ENCODE results near the gene TTC6.
A peak's percentile ranks its signal among the peaks of the same experiment; 100 is the strongest.

TTC6 gene

DNA sequence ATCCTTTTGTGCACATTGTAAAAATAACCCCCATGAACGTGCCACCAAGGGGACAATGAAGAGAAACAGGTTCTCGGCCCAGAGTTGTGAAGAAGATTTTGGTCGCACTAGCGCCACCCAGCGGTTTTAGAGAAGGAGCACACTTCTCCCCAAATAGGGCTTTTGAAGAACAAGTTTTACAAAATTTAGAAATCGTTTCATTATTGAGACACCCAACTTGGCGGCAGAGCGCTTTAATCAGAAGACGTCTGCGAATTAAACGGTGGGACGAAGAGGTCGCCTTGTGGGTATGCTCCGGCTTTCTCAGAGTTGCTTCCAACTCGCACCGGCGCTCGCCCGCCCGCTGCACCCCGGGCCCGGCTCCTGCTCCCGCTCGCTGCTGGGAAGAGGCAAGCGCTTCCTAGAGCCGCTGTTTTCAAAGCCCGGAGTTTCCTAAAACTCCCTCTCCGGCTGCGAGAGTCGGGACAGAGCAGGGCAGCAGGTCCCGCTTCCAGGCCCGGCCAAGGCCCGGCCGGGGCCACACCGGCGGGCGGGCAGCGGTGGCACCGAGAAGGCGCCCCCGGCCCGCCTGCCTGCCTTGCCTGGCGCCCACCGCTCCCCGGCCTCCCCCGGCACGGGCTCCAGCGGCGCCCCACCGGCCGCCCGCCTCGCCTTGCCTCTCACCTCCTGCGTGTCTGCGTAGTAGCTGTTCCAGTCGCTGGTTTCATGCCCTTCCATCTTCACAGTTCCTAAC, 1.0 kb upstream of the TTC6 start:
- DNase-seq, result no peak
- TF ChIP-seq, protein P1, sequence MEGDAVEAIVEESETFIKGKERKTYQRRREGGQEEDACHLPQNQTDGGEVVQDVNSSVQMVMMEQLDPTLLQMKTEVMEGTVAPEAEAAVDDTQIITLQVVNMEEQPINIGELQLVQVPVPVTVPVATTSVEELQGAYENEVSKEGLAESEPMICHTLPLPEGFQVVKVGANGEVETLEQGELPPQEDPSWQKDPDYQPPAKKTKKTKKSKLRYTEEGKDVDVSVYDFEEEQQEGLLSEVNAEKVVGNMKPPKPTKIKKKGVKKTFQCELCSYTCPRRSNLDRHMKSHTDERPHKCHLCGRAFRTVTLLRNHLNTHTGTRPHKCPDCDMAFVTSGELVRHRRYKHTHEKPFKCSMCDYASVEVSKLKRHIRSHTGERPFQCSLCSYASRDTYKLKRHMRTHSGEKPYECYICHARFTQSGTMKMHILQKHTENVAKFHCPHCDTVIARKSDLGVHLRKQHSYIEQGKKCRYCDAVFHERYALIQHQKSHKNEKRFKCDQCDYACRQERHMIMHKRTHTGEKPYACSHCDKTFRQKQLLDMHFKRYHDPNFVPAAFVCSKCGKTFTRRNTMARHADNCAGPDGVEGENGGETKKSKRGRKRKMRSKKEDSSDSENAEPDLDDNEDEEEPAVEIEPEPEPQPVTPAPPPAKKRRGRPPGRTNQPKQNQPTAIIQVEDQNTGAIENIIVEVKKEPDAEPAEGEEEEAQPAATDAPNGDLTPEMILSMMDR (IDR thresholded peaks at IDR 0.05; ENCODE audit: borderline replicate concordance, extremely low read depth, low read length, poor library complexity, severe bottlenecking), result peak; percentile 24
- TF ChIP-seq EZH2 (IDR thresholded peaks at IDR 0.05; ENCODE audit: borderline replicate concordance, low read depth, low read length, severe bottlenecking), result no peak
- ATAC-seq (ENCODE audit: insufficient read depth, low read depth), result no peak
- H4K20me1 ChIP-seq (ENCODE audit: insufficient read depth, low read length), result no peaks in the 10 kb centered on the region
- no peak overlapping the region for H2AFZ ChIP-seq (ENCODE audit: low read depth, low read length)
- no peaks in the 10 kb centered on the region for H3K36me3 ChIP-seq (ENCODE audit: insufficient read depth, low read length)
- no peak overlapping the region for H3K27ac ChIP-seq (ENCODE audit: low read length)
- H3K27me3 ChIP-seq (ENCODE audit: insufficient read depth, low read length, poor library complexity), result no peaks in the 10 kb centered on the region
- no peak overlapping the region for H3K4me3 ChIP-seq (ENCODE audit: low read depth in 1 of 2, low read length in 2 of 2)
- H3K79me2 ChIP-seq (ENCODE audit: insufficient read depth, low read length), result no peaks in the 10 kb centered on the region
- no peaks in the 10 kb centered on the region for H3K4me1 ChIP-seq (ENCODE audit: insufficient read depth, low read length)
- H3K9ac ChIP-seq (ENCODE audit: low read depth, low read length), result no peak overlapping the region
- no peak overlapping the region for H3K4me2 ChIP-seq (ENCODE audit: insufficient read depth, low read length)
- H3K9me3 ChIP-seq (ENCODE audit: insufficient read depth, low read length, severe bottlenecking), result no peaks in the 10 kb centered on the region

DNA sequence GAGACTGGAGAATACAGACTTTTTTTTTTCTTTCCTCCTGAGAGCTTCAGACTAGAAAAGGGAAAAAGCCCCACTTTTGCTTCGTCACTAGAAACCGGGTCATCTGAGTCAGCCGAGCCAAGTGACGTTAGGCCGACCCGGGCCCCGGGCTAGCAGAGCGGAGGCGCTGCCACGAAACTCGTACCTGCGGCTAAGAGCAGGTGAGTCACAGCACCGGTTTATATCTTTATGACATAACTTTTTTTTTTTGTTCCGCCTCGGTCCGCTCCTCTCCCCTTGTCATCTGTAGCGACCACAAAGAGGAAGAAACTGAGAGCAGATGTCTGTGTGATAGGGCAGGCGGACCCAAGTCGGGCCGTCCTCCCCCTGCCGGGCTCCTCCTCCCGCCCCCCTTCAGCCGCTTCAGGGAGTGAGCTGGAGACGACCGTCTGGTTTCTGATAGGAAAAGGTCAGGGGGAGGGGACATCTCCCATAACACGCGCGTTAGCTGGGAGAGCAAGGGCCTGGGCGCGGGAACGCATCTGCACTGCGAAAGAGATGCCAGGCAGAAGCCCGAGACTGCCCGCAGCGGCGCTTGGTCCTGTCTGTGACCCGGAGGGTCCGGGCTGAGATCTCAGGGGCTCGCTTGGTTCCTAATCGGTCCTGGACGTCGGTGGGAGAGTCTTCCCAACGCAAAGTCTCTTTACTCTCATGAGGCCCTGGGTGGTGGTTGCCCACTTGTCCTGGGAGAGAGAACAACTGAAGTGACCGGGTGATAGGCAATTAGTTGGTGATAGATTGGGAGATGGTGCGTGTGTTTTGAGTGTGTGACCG, 586 bp downstream of the TTC6 start:
- Histone ChIP-seq H3K9ac (ENCODE audit: low read depth, low read length) (no peak overlapping the region), H3K79me2 (ENCODE audit: insufficient read depth, low read length) (no peaks in the 10 kb centered on the region), H3K9me3 (ENCODE audit: insufficient read depth, low read length, severe bottlenecking) (no peaks in the 10 kb centered on the region), H3K4me2 (ENCODE audit: insufficient read depth, low read length) (no peak overlapping the region), H3K4me3 (ENCODE audit: low read depth in 1 of 2, low read length in 2 of 2) (no peak overlapping the region), H3K27me3 (ENCODE audit: insufficient read depth, low read length, poor library complexity) (no peaks in the 10 kb centered on the region), H3K36me3 (ENCODE audit: insufficient read depth, low read length) (no peaks in the 10 kb centered on the region), H3K27ac (ENCODE audit: low read length) (no peak overlapping the region), H4K20me1 (ENCODE audit: insufficient read depth, low read length) (no peaks in the 10 kb centered on the region), H2AFZ (ENCODE audit: low read depth, low read length) (no peak overlapping the region), H3K4me1 (ENCODE audit: insufficient read depth, low read length) (no peaks in the 10 kb centered on the region)
- no peak for TF ChIP-seq EZH2 (IDR thresholded peaks at IDR 0.05; ENCODE audit: borderline replicate concordance, low read depth, low read length, severe bottlenecking)
- TF ChIP-seq, protein P1 (IDR thresholded peaks at IDR 0.05; ENCODE audit: borderline replicate concordance, extremely low read depth, low read length, poor library complexity, severe bottlenecking), result no peak
- DNase-seq (no peak), ATAC-seq (ENCODE audit: insufficient read depth, low read depth) (no peak)

DNA sequence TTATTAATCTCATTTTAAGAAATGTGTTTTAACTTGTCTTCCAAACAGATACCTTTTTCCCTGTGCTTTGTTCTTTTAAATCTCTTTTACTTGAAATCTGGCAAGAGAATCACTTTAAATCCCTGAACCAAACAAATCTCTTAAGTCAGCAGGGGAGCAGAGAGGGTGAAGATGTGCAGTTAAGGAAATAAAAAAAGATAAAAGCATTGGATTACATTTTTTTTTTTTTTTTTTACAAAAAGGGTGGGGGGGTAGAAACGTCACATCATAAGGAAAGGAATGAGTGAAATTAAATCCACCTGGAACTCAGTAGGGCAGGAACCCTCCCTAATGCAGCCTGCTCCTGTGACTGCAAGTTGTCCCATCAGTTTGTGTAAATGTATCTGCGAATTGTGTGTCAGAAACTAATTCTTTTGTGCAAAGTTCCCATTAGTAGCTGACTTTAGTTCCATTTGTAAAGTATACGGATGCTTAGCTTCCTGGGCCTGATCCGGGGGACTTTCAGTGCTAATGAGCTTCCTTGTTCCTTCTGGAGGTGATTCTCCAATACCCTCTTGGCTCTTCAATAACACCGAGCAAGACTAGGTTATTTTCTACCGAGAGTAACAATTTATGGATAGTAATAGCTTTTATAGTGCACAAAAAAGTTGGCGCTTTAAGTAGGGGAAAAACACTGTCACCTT, 1.5 kb downstream of the TTC6 start:
- no peak overlapping the region for H3K9ac ChIP-seq (ENCODE audit: low read depth, low read length)
- H3K36me3 ChIP-seq (ENCODE audit: insufficient read depth, low read length), result no peaks in the 10 kb centered on the region
- no peaks in the 10 kb centered on the region for H3K4me1 ChIP-seq (ENCODE audit: insufficient read depth, low read length)
- no peak for ATAC-seq (ENCODE audit: insufficient read depth, low read depth)
- no peaks in the 10 kb centered on the region for H3K79me2 ChIP-seq (ENCODE audit: insufficient read depth, low read length)
- no peaks in the 10 kb centered on the region for H4K20me1 ChIP-seq (ENCODE audit: insufficient read depth, low read length)
- no peak for DNase-seq
- H3K4me2 ChIP-seq (ENCODE audit: insufficient read depth, low read length), result no peak overlapping the region
- no peaks in the 10 kb centered on the region for H3K9me3 ChIP-seq (ENCODE audit: insufficient read depth, low read length, severe bottlenecking)
- TF ChIP-seq, protein P1 (IDR thresholded peaks at IDR 0.05; ENCODE audit: borderline replicate concordance, extremely low read depth, low read length, poor library complexity, severe bottlenecking), result no peak
- TF ChIP-seq EZH2 (IDR thresholded peaks at IDR 0.05; ENCODE audit: borderline replicate concordance, low read depth, low read length, severe bottlenecking), result no peak
- no peak overlapping the region for H2AFZ ChIP-seq (ENCODE audit: low read depth, low read length)
- H3K27me3 ChIP-seq (ENCODE audit: insufficient read depth, low read length, poor library complexity), result no peaks in the 10 kb centered on the region
- H3K4me3 ChIP-seq (ENCODE audit: low read depth in 1 of 2, low read length in 2 of 2), result no peak overlapping the region
- no peak overlapping the region for H3K27ac ChIP-seq (ENCODE audit: low read length)

Data from DND-41 (cell line).